ENCODE measurements around the gene ACVR1B.
A peak's percentile ranks its signal among the peaks of the same experiment; 100 is the strongest.
"Not testable (repeated sequence)": the region's sequence is repeated elsewhere in the genome, so short reads cannot be mapped to it uniquely, and the experiment has no call there.

ACVR1B gene

DNA sequence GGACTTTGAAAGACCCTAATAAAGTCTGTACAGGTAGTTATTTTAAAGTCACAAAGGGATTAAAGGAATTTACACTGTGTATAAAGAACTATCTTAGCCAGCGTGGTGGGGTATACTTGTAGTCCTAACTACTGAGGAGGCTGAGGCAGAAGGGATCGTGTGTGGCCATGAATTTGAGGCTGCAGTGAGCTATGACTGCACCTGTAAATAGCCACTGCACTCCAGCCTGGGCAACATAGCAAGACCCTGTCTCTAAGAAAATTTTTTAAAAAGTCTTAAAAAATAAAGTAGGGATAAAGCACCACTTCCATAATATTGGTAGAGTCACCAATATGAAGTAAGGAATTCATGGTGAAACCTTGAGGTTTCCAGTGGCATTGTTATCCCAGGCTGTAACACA is 18.1 kb downstream of the ACVR1B start:
- DNase-seq (ENCODE audit: low read depth in 2 of 2, low spot score in 1 of 2): no peak

DNA sequence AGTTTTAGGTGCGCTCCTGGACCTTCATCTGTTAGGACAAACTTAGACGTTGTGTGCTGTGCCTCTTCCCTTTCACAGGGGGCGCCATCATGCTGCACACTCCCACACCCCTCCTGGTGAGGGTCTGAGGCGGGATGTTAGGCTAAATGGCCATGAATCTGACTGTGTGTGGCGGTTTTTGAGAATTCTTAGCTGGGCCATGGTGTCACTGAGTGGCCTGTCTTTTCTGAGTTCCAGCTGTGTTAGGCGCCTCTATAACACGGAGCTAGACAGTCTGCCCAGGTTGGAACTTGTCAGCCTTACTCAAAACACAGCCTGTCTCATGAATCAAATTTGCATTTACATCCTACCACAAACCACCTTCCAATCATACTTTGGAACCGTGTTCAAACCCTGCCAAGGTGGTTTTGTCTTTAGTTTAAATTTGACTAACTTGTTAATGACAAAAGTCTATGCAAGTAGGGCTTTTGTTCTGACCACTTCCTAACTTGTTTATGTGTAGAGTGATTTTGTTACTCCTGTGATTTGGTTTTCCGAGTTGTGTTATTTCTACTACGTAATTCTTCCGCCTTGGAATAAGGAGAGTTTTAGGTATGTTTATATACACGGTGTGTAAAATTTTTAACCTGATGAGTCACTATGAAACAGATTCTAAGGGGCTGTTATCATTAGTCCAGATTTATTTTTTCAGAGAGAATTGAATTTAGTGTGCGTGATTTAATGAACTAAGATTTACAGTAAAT is 19.6 kb downstream of the ACVR1B start:
- DNase-seq (ENCODE audit: low read depth in 2 of 2, low spot score in 1 of 2): no peak

DNA sequence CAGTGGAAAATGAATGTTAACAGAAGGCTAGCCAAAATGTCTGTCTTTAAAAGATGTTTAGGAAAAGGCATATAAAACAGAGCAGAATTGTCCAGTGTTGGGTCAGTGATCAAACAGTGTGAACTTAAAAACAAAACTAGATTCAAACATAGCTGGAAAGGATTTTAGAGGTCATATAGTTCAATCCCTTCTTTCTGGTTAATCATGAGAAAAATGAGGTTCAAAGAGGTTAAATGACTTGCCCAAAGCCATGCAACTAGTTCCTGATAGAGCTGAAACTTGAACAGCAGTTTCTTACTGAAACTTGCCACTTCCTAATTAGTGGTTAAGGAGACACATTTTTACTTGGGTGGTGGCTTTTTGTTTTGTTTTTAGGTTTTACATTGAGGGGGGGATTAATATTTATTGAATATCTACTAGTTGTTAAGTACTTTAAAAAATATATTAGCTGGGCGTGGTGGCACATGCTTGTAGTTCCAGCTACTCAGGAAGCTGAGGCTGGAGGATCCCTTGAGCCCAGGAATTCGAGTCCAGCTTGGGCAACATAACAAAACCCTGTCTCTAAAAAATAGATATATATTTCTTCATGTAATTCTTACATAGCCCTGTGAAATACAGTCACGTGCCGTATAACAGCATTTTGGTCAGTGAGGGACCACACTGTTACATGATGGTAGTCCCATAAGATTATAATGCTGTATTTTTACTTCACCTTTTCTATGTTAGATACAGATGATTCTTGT is 20.4 kb downstream of the ACVR1B start:
- no peak for DNase-seq (ENCODE audit: low read depth in 2 of 2, low spot score in 1 of 2)

DNA sequence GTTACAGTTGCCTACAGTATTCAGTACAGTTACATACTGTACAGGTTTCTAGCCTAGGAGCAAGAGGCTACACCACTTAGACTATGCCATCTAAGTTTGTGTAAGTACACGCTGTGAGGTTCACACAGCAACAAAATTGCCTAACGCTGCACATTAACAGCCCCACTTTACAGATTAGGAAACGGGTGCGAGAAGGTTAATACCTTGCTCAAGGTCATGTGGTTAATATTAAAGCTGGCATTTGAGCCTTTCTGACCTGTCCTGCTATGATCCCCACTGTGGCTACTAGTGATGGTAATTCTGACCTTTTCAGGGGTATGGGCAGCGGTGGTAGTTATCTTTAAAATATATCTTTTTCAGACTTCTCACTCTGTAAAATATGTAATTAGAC is 20.9 kb downstream of the ACVR1B start:
- DNase-seq (ENCODE audit: low read depth in 2 of 2, low spot score in 1 of 2): no peak

DNA sequence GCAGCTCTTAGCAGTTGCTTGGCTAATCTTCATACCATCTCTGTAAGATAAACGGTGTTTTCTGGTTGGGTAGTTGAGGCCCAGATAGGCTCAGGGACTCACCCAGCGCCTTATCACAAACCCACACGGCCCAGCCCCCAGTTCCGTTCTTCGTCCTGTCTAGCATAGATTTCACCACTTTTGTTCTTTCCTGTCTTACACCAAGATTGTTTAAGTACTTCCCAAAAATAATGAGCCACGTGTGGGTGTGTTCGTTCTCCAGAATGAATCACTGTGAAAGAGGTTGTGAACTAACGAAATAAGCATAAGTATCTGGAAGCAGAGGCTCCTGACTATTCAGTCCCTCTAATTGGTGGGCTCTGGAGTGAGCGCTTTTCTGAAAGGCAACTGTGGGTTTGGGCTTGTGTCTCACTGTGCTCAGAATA is 21.4 kb downstream of the ACVR1B start:
- peak; percentile 21 to 26 for DNase-seq (ENCODE audit: low read depth in 2 of 2, low spot score in 1 of 2)

DNA sequence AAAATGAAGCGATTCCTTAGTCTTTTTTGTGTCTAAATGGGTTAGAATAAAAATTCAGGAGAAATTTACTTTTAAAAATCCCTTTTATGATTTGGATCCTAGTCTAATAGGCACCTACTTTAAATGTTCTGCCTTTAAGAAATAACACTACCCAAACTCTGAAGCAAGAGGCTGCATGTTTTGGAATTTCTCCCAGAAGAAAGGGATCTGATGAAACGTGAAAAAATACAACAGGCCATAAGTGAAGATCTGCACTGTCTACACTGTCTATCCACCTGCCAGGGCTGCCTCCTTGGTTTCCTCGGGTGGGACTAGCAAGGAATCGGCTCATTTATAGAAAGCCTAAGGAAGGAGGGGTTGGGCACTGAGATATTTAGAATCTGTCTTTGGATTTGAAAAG is 22.1 kb downstream of the ACVR1B start:
- no peak for DNase-seq (ENCODE audit: low read depth in 2 of 2, low spot score in 1 of 2)

DNA sequence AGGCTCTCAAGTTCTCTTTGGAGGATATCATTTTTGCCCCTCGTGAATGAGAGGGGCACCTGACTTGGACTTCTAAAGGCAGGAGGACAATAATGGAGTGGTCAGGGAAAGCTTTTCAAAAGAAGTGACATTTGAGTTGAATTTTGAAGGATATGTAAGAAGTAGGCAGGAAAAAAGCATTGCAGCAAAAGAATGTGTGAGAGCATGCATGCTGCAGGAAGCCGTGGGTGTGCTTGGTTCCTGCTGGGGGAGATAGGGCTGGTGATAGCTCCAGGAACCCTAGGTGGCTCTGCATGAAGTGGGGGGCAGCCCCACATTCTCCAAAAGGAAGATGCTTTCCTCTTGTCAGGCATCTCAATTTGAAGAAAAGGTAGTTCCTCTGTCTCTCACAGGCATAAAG is 23.1 kb downstream of the ACVR1B start:
- no peak for DNase-seq (ENCODE audit: low read depth in 2 of 2, low spot score in 1 of 2)

DNA sequence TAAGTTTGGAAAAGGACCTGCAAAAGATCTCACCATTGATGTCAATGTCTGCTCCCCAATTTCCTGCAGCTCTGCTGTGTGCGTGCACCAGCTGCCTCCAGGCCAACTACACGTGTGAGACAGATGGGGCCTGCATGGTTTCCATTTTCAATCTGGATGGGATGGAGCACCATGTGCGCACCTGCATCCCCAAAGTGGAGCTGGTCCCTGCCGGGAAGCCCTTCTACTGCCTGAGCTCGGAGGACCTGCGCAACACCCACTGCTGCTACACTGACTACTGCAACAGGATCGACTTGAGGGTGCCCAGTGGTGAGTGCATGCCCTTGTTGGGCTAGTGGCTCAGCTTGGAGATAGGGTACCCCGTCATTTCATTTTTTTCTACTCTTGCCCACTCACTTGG is 23.7 kb downstream of the ACVR1B start:
- DNase-seq (ENCODE audit: low read depth in 2 of 2, low spot score in 1 of 2): no peak

DNA sequence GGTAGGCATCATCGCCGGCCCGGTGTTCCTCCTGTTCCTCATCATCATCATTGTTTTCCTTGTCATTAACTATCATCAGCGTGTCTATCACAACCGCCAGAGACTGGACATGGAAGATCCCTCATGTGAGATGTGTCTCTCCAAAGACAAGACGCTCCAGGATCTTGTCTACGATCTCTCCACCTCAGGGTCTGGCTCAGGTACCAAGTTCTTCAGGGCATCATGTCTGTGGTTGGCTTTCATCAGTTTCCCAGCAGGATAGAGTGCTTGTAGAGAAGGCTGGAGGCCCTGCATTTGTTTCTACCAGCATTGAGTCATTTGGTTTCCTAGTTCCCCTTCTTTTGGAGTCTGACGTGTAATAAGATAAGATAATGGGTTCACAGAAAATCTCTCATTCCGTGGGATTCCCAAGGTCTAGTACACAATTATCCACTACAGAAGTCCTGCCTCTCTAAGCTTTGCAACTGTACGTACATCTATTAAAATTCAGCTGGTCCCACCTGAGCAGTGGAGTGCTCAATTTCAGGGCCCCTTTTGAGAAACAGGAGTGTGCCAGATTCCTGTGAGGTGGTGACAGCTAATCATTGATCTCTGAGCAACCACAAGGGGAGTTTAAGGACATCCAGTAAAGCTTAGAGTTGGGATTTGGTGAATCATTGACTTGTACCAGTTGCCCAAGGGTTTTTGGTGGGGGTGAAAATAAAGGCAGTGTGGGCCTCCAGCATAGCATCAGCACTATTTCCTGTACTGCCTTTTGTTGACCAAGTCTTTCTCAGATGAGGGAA is 25.1 kb downstream of the ACVR1B start:
- no peak for DNase-seq (ENCODE audit: low read depth in 2 of 2, low spot score in 1 of 2)

DNA sequence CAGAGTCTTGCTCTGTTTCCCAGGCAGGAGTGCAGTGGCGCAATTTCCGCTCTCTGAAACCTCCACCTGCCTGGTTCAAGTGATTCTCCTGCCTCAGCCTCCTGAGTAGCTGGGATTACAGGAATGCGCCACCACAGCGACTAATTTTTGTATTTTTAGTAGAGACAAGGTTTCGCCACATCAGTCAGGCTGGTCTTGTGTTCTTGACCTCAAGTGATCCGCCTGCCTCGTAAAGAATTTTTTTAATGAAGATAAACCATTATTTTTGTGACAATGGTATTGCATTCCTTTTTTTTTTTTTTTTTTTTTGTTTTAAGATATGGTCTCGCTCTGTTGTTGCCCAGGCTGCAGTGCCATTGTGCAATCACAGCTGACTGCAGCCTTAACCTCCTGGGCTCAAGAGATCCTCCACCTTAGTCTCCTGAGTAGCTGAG is 25.8 kb downstream of the ACVR1B start:
- DNase-seq (ENCODE audit: low read depth in 2 of 2, low spot score in 1 of 2): no peak

DNA sequence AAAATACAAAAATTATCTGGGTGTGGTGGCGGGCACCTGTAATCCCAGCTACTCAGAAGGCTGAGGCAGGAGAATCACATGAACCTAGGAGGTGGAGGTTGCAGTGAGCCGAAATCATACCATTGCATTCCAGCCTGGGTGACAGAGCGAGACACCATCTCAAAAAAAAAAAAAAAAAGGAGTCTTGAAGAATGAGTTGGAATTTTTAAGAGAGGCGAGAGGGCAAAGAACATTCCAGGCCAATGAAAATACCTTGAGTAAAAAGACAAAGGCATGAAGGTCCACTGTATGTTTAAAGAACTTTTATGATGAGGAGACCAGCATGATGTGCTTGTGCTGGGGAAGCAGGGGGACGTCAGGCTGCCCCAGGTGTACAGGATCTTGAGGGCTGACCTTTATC is 27.8 kb downstream of the ACVR1B start:
- not testable (repeated sequence) for DNase-seq (ENCODE audit: low read depth in 2 of 2, low spot score in 1 of 2)

DNA sequence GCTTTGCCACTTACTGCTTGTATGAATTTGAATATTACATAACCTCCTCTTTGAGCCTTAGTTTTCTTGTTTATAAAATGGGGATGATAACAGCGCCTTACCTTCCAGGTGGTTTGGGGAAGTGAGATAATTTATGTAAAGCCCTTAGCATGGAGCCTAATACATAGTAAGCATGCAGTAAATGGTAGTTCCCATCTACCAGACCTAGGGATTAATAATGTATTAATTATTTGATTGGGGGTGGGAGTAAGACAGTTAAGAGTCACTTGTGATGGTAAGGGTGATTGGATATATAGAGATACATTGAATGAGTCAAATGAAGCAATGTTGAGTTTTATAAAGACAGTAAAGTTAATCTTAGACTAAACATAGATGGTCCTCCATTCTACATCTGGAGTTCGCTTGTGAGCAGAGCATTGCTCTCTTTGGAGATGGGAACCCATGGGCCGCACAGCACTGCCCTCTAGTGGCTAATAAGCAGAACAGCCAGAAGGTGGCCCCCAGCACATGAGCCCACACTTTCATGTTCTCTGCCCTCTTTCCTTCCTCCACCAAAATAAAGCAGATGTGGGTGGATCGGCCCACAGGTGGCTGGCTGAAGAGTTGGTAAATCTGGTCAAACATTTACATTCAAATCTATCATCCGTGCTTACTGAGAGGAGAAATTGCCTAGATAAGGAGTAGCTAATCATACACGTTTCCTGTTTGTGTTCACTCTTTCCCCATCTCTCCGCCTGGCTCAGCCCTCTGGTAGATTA is 28.7 kb downstream of the ACVR1B start:
- DNase-seq (ENCODE audit: low read depth in 2 of 2, low spot score in 1 of 2): peak; percentile 38 to 51

DNA sequence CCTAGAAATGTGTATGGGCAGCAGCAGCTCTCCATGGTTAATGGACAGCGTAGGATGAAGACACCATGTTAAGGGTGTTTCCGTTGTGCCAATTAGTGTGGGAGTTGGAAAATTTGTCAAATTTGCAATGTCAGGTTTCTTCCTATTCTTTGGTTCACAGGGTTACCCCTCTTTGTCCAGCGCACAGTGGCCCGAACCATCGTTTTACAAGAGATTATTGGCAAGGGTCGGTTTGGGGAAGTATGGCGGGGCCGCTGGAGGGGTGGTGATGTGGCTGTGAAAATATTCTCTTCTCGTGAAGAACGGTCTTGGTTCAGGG is 29.3 kb downstream of the ACVR1B start:
- no peak for DNase-seq (ENCODE audit: low read depth in 2 of 2, low spot score in 1 of 2)

DNA sequence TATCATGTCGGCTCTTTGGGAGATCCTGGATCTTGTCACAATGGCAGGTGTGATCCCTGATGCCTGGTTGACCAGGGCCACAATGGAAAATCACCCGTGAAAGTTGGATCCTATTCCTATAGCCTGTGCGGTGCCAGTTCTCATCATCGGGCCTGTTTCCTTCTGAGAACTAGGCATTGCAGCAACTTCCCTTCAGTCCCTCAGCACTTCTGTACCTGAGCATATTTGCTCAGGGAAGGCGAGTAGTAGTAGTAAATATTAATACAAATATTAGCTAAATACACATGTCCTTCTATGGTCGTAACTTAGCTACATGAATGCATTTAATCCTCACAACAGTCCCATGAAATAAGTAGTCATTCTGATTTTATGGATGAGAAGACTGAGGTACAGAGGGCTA is 33.2 kb downstream of the ACVR1B start:
- DNase-seq (ENCODE audit: low read depth in 2 of 2, low spot score in 1 of 2): no peak

DNA sequence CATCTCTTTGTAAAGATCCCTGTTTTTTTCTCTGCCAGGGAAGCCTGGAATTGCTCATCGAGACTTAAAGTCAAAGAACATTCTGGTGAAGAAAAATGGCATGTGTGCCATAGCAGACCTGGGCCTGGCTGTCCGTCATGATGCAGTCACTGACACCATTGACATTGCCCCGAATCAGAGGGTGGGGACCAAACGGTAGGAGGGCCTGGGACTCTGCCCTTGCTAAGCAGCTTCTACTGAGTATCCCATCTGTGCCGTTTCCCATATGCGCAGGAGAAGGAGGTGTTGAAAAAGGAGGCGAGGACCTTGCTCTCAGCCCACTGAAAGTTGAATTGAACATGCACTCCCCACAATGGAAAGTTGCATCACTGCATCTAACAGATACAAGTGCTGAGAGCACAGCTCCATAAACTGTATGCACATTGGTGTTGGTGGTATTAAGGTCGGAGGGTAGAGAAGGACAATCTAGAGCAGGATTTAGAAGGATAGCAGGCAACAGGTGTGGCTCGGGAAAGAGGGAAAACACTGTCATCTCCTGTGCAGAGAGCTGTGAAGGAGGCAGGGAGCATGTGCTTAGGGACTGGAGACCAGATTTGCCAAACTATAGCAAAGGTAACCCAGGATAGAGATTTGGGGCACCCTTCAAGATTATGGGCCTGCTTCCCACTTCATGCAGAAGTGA is 33.8 kb downstream of the ACVR1B start:
- DNase-seq (ENCODE audit: low read depth in 2 of 2, low spot score in 1 of 2): no peak

DNA sequence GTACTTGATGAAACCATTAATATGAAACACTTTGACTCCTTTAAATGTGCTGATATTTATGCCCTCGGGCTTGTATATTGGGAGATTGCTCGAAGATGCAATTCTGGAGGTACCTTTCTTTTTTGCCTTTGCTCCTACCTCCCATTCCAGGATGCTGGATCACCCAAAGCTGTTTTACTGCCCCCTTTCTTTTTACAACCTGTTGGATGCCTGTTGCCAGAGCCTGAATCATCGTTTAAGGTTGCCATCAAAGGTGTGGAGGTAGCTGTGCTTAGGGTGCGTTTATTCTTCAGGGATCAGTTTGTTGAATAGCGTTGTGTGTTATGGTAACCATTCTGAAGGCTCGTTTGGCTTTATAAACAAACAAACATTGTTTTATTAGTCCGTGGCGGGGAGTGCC is 35.3 kb downstream of the ACVR1B start:
- no peak for DNase-seq (ENCODE audit: low read depth in 2 of 2, low spot score in 1 of 2)

DNA sequence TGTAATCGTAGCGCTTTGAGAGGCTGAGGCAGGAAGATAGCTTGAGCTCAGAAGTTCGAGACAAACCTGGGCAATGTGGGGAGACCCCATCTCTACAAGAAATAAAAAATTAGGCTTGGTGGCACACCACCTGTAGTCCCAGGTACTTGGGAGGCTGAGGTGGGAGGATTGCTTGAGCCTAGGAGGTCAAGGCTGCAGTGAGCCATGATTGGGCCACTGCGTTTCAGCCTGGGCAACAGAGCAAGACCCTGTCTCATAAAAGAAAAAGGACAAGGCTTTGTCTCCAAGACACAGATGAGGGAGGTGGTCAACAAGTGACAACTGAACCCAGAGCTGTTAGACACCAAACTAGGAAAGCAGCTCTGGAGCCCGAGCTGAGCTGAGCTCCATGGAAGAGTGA is 40.7 kb downstream of the ACVR1B start:
- DNase-seq (ENCODE audit: low read depth in 2 of 2, low spot score in 1 of 2): no peak

DNA sequence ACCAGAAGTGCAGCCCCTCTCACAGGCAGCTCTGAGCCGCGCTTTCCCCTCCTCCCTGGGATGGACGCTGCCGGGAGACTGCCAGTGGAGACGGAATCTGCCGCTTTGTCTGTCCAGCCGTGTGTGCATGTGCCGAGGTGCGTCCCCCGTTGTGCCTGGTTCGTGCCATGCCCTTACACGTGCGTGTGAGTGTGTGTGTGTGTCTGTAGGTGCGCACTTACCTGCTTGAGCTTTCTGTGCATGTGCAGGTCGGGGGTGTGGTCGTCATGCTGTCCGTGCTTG is 43.0 kb downstream of the ACVR1B start:
- no peak for DNase-seq (ENCODE audit: low read depth in 2 of 2, low spot score in 1 of 2)

DNA sequence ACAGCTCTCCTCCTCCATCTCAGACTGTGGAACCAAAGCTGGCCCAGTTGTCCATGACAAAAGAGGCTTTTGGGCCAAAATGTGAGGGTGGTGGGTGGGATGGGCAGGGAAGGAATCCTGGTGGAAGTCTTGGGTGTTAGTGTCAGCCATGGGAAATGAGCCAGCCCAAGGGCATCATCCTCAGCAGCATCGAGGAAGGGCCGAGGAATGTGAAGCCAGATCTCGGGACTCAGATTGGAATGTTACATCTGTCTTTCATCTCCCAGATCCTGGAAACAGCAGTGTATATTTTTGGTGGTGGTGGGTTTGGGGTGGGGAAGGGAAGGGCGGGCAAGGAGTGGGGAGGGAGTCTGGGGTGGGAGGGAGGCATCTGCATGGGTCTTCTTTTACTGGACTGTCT is 43.5 kb downstream of the ACVR1B start:
- DNase-seq (ENCODE audit: low read depth in 2 of 2, low spot score in 1 of 2): no peak

DNA sequence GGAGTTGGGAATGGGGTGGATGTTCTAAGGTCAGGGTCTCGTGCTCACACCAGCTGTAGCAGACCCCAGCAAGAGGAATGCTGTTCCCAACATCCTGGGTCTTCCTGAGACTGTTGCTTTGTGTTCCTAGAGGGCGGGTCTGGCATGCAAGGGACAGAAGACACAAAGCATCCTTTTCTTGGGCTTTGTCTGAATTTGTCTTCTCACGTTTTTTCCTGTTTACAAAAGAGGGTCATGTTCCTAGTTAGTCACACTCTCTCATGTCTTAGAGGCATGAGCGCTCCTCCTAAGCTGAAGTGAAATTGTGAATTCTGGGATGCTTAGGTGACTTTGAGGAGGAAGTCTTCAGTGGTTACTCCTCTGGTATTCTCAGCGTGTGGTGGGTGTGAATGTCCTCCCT is 45.6 kb downstream of the ACVR1B start:
- DNase-seq (ENCODE audit: low read depth in 2 of 2, low spot score in 1 of 2): no peak

DNA sequence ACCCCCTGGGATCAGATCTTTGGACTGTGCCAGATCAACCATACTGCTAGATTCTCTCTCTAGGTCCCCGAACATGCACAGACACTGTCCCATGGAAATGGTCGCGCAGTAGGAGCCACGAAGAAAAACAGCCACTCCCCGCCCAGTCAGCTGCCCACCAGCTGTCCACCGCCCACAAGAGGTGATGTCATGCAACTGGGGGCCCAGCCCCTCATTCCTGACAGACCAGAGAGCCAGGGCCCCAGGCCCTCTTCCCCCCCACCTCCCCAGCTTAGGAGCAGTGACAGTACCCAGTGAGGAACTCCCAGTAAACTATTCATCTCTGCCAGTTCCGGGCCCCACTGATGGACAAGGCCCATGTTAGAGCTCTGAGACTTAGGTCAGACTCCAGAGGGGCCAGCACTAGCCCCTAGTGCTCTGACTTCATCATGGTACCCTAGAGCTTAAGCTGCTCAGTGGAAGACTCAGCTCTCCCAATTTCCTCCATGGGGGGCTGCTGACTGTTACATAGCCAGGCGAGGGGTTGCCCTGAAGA is 51.6 kb downstream of the ACVR1B start:
- DNase-seq (ENCODE audit: low read depth in 2 of 2, low spot score in 1 of 2): no peak
